Measurements from ENCODE around the gene CYBC1.
A peak's percentile ranks its signal among the peaks of the same experiment; 100 is the strongest.
"Not testable (repeated sequence)": the region's sequence is repeated elsewhere in the genome, so short reads cannot be mapped to it uniquely, and the experiment has no call there.

Gene CYBC1

GRCh38 chr17:82433560-82434215 is 16.9 kb downstream of the CYBC1 start:
- no peak for DNase-seq

- no peak for DNase-seq
Measured at GRCh38 chr17:82432017-82432416, 18.5 kb downstream of the CYBC1 start.

GRCh38 chr17:82429824-82430223 is 20.7 kb downstream of the CYBC1 start:
- no peak for DNase-seq

- no peak for DNase-seq
Measured at GRCh38 chr17:82428546-82428945, 22.0 kb downstream of the CYBC1 start.

- no peak for DNase-seq
Measured at GRCh38 chr17:82424863-82425159, 25.7 kb downstream of the CYBC1 start.

- DNase-seq: peak; percentile 73
Measured at GRCh38 chr17:82424001-82424862, 26.3 kb downstream of the CYBC1 start.

- DNase-seq: no peak
Measured at GRCh38 chr17:82419540-82419939, 31.0 kb downstream of the CYBC1 start.

- peak; percentile 92 for DNase-seq
Measured at GRCh38 chr17:82418001-82418986, 32.3 kb downstream of the CYBC1 start, which contains the start of the genes HEXD and OGFOD3. TSS of gene HEXD (plus strand) at chr17:82418347. CDS start at chr17:82419800, 1,453 bp downstream. TSS of gene OGFOD3 (minus strand) at chr17:82418586. CDS start at chr17:82418485, 101 bp downstream.

GRCh38 chr17:82416771-82417170 is 33.8 kb downstream of the CYBC1 start:
- no peak for DNase-seq

GRCh38 chr17:82416264-82416663 is 34.3 kb downstream of the CYBC1 start:
- DNase-seq: no peak

- no peak for DNase-seq
Measured at GRCh38 chr17:82415786-82416185, 34.8 kb downstream of the CYBC1 start.

GRCh38 chr17:82415336-82415735 is 35.2 kb downstream of the CYBC1 start:
- DNase-seq: no peak

- peak; percentile 80 for DNase-seq
Measured at GRCh38 chr17:82414548-82415281, 35.8 kb downstream of the CYBC1 start.

- no peak for DNase-seq
Measured at GRCh38 chr17:82412535-82413520, 37.7 kb downstream of the CYBC1 start.

GRCh38 chr17:82412081-82412480 is 38.5 kb downstream of the CYBC1 start:
- not testable (repeated sequence) for DNase-seq

- DNase-seq: no peak
Measured at GRCh38 chr17:82411396-82412053, 39.0 kb downstream of the CYBC1 start.

GRCh38 chr17:82410014-82410716 is 40.4 kb downstream of the CYBC1 start:
- no peak for DNase-seq

GRCh38 chr17:82408938-82409318 is 41.6 kb downstream of the CYBC1 start:
- no peak for DNase-seq

GRCh38 chr17:82408288-82408937 is 42.1 kb downstream of the CYBC1 start:
- no peak for DNase-seq

All from CD4-positive, alpha-beta T cell treated with Interleukin-17A for 4 hours (primary cell).